GM18951 (cell line): ENCODE results near the gene KCNMA1.
"Not testable (repeated sequence)": the region's sequence is repeated elsewhere in the genome, so short reads cannot be mapped to it uniquely, and the experiment has no call there.

ENCODE experiments used
- POLR2A ChIP-seq: IDR thresholded peaks from 4 replicates; pipeline ENCODE4 v1.6.1; 2011; ENCODE audit warnings: mild to moderate bottlenecking; ENCODE audit not compliant: insufficient read length, insufficient read depth; ENCODE audit errors: extremely low read depth
- in situ Hi-C: fragments of 300-500 bp; cut with MboI; formaldehyde crosslinking; loops from one replicate; pipeline ENCODE4 v1.12.0; 2022; ENCODE audit warnings: low sequenced_read_pairs, mixed read lengths, inconsistent platforms; ENCODE audit not compliant: unreplicated experiment

KCNMA1 gene

DNA sequence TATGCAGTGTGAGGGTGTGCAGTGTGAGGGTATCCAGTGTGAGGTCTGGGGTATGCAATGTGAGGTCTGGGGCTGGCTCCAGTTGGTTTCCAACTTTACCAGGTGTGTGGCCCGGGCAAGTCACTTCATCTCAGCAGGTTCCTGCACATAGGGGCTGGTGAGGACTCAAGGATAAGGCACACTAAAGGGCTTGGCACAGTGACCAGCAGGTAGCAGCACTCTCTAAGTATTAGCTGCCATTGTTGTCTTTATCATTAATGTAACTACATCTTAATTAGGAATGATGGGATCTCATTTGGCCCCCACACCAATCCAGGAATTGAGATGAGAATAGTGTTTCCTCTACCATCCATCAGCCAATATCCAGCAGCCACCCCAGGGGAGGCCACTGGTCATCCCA, 117.3 kb downstream of the KCNMA1 start:
- in situ Hi-C loops: no loop called here
- no peak for TF ChIP-seq POLR2A

DNA sequence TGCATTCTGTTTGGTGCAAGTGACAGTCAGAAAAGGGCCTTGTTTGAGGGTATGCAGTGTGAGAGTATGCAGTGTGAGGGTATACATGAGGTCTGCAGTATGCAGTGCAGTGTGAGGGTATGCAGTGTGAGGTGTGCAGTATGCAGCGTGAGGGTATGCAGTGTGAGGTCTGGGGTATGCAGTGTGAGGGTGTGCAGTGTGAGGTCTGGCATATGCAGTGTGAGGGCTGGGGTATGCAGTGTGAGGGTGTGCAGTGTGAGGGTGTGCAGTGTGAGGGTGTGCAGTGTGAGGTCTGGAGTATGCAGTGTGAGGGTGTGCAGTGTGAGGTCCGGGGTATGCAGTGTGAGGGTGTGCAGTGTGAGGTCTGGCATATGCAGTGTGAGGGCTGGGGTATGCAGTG, 117.8 kb downstream of the KCNMA1 start:
- in situ Hi-C loops: not testable (repeated sequence)

DNA sequence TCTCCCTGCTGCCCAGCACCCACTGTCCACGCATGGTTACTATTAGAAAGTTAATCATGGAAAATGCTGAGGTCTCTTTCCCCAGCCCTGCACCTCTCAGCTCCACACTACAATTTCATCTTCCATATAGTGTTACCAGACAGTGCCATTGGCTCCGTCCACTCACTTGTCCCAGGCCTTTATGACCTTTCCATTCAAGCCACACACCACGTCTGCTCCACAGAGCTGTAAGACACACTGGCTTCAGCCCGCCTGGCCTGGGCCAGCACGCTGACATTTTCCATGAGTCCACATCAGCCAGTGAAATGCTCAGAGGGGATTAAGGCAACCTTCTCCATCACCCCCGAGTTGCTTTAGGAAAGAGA, 118.7 kb downstream of the KCNMA1 start:
- no peak for TF ChIP-seq POLR2A
- in situ Hi-C loops: no loop called here

DNA sequence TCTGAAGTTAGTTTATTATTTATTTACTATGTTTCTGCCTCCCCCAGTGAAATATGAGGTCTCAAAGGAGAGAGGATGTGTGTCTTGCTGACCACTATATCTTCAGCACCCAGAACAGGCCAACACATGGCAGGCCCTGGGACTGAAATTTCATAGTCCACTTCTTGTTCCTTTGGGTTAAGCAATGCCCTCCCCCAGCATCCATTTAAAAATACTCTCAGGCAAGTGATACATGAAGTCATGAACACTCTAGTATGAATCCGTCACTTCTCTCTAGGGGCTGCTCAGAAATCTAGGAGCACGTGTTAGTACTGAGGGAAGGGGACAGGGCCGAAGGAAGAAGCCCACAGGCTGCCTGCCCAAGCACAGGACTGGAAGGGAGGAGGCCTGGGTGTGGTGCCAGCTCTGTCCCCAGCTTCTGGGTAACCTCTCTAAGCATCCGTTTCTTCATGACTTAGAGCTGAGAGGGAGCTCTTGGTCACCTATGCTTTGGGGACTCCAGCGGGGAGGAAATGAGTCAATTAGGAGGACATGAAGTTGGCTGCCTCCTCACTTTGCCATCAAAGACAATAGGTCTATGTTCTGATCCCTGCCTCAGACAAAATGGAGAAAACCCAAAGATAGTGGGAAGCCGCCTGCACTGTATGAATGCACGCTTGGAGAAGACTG, 119.2 kb downstream of the KCNMA1 start:
- TF ChIP-seq POLR2A: no peak
- in situ Hi-C loops: no loop called here

DNA sequence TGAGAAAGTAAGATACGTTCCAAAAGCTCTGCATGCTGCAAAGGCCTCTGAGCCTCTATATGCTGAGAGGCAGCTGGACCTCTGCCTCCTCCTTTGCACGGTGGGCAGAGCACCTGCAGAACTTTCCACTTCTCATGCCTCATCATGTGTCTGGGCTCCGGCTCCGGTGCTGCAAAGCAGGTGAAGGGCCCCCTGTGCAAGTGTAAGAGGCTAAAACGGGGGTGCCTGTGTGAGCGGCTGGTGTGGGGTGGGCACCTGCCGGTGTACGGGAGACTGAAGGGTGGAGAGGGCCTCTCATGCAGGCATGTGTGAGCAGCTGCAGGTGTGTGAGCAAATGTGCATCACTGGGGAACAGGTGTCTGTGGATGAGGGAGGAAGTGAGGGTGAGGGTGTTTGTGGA, 121.0 kb downstream of the KCNMA1 start:
- no peak for TF ChIP-seq POLR2A
- in situ Hi-C loops: no loop called here

GRCh38 chr10:77514870-77515269, 122.7 kb downstream of the KCNMA1 start:
- in situ Hi-C loops: no loop called here
- no peak for TF ChIP-seq POLR2A

- no peak for TF ChIP-seq POLR2A
- in situ Hi-C loops: no loop called here
These were observed 123.8 kb downstream of the KCNMA1 start for GRCh38 chr10:77513781-77514331.

GRCh38 chr10:77513220-77513619, 124.4 kb downstream of the KCNMA1 start:
- in situ Hi-C loops: no loop called here
- TF ChIP-seq POLR2A: no peak

GRCh38 chr10:77512219-77512578, 125.4 kb downstream of the KCNMA1 start:
- in situ Hi-C loops: no loop called here
- no peak for TF ChIP-seq POLR2A

DNA sequence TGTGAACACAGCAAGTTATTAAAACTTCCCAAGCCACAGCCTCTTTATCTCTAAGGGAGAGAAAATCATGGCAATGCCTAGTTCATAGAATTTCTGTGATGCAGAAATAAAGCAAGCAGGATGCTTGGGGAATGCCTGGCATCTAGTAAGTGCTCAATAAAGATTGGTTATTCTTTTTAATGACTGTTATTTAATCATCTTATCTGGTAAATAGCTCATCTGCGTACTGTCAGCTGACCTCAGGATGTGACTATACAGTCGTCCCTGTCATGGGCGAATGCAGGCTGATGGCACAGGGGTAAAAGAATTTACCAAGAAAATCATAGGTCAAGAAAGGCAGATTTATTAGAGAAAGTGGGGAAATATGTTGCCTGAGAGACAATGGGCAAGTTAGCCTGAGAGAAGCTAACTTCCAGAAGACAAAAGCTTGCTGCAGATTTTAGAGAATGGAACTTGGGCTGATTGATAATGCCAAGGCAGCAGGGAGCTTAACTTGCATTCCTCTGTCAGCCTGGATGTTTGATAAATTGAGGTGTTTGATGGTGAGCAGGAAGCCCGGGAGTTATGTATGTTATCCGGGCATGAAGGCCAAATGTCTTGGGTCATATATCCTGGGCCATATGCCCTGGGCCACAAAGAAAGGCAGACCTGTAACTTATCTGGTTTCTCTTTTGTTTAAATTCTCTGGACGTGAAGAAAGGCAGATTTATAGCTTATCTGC, 126.0 kb downstream of the KCNMA1 start:
- no peak for TF ChIP-seq POLR2A

GRCh38 chr10:77510695-77511094, 126.9 kb downstream of the KCNMA1 start:
- TF ChIP-seq POLR2A: no peak
- in situ Hi-C loops: no loop called here

More for the DNA sequence above, 126.0 kb downstream of the KCNMA1 start:
- in situ Hi-C loops: no loop called here

GRCh38 chr10:77510294-77510693, 127.3 kb downstream of the KCNMA1 start:
- in situ Hi-C loops: no loop called here
- no peak for TF ChIP-seq POLR2A

DNA sequence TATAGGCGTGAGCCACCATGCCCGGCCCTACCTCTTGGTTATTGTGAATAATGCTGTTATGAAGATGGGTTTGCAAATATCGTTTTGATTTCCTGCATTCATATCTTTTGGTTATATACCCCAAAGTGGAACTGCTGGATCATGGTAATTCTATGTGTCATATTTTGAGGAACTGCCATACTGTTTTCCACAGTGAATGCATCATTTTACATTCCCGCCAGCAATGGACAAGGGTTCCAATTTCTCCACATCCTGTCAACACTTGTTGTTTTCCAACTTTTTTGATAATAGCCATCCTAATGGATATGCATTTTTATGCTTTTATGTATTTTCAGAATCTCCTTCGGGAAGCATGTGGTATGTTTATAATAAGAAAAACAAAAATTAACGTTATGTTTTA, 128.2 kb downstream of the KCNMA1 start:
- in situ Hi-C loops: no loop called here
- TF ChIP-seq POLR2A: no peak

- in situ Hi-C loops: no loop called here
- no peak for TF ChIP-seq POLR2A
These were observed 130.2 kb downstream of the KCNMA1 start for GRCh38 chr10:77507291-77507880.
